NCI-H1092 treated with DMSO at 0.1 percent for 48 hours (cell line): Measurements from ENCODE around the gene AMIGO1.

Experiments used
- DNase-seq: peaks from one replicate; lab custom pipeline; 2025; lab: John Stamatoyannopoulos, UW

Gene AMIGO1

GRCh38 chr1:109532365-109533136 is 23.0 kb upstream of the AMIGO1 start:
- DNase-seq = peak; percentile 75

- no peak for DNase-seq
Observed at GRCh38 chr1:109531826-109532364, 22.4 kb upstream of the AMIGO1 start.

GRCh38 chr1:109531380-109531779 is 21.9 kb upstream of the AMIGO1 start:
- DNase-seq = no peak

GRCh38 chr1:109530457-109531087 is 21.0 kb upstream of the AMIGO1 start:
- peak; percentile 92 for DNase-seq

- DNase-seq = peak; percentile 85
Observed at GRCh38 chr1:109529881-109530456, 20.4 kb upstream of the AMIGO1 start.

GRCh38 chr1:109528712-109529111 is 19.2 kb upstream of the AMIGO1 start:
- DNase-seq = no peak

GRCh38 chr1:109527846-109528695 is 18.5 kb upstream of the AMIGO1 start:
- DNase-seq = no peak

- DNase-seq = no peak
Observed at GRCh38 chr1:109527098-109527811, 17.7 kb upstream of the AMIGO1 start.

GRCh38 chr1:109523706-109524105 is 14.2 kb upstream of the AMIGO1 start:
- no peak for DNase-seq

GRCh38 chr1:109522026-109522425 is 12.5 kb upstream of the AMIGO1 start:
- DNase-seq = no peak

GRCh38 chr1:109521002-109521951 is 11.8 kb upstream of the AMIGO1 start:
- DNase-seq = no peak

GRCh38 chr1:109517337-109517736 is 7.8 kb upstream of the AMIGO1 start:
- no peak for DNase-seq

GRCh38 chr1:109516872-109517271 is 7.3 kb upstream of the AMIGO1 start:
- DNase-seq = no peak

GRCh38 chr1:109514846-109515245 is 5.3 kb upstream of the AMIGO1 start:
- no peak for DNase-seq

- DNase-seq = no peak
Observed at GRCh38 chr1:109513110-109513710, 3.7 kb upstream of the AMIGO1 start.

- no peak for DNase-seq
Observed at GRCh38 chr1:109508873-109509175, 703 bp downstream of the AMIGO1 start.

GRCh38 chr1:109508001-109508872 is 1.3 kb downstream of the AMIGO1 start:
- no peak for DNase-seq

GRCh38 chr1:109504974-109505373 is 4.6 kb downstream of the AMIGO1 start:
- no peak for DNase-seq

- no peak for DNase-seq
Observed at GRCh38 chr1:109503935-109504334, 5.6 kb downstream of the AMIGO1 start.
